HG02852 (cell line): ENCODE results near the gene TEX52.

Experiments
- ATAC-seq: cut with Tn5 transposase; IDR thresholded peaks from one replicate; pipeline ENCODE4 v1.9.1; 2021; ENCODE audit warnings: mild to moderate bottlenecking, moderate library complexity; ENCODE audit not compliant: unreplicated experiment

The TEX52 gene

GRCh38 chr12:2857021-2857431 is at the start of gene TEX52:
Gene TEX52 (minus strand): TSS chr12:2857039. CDS start chr12:2857026, 13 bp downstream.
- ATAC-seq, result no peak

GRCh38 chr12:2904260-2904659 is 47.4 kb upstream of the TEX52 start:
- no peak for ATAC-seq

- no peak for ATAC-seq
Measured at GRCh38 chr12:2902272-2902880, 45.5 kb upstream of the TEX52 start.

- no peak for ATAC-seq
Measured at GRCh38 chr12:2900642-2901041, 43.8 kb upstream of the TEX52 start.

GRCh38 chr12:2897418-2897817 is 40.6 kb upstream of the TEX52 start:
- no peak for ATAC-seq

- no peak for ATAC-seq
Measured at GRCh38 chr12:2895511-2895910, 38.7 kb upstream of the TEX52 start.

GRCh38 chr12:2895051-2895451 is 38.2 kb upstream of the TEX52 start:
- no peak for ATAC-seq

GRCh38 chr12:2893007-2893406 is 36.2 kb upstream of the TEX52 start:
- ATAC-seq, result no peak

- no peak for ATAC-seq
Measured at GRCh38 chr12:2892246-2892645, 35.4 kb upstream of the TEX52 start.

GRCh38 chr12:2891240-2892053 is 34.6 kb upstream of the TEX52 start:
- ATAC-seq, result no peak

GRCh38 chr12:2890388-2891239 is 33.8 kb upstream of the TEX52 start, which contains the start of gene TULP3:
Gene TULP3 (plus strand): TSS chr12:2890891. CDS start chr12:2890948, 57 bp downstream.
- ATAC-seq, result peak; percentile 99

- ATAC-seq, result no peak
Measured at GRCh38 chr12:2890001-2890387, 33.2 kb upstream of the TEX52 start.

- ATAC-seq, result no peak
Measured at GRCh38 chr12:2886768-2887450, 30.1 kb upstream of the TEX52 start.

GRCh38 chr12:2884810-2885209 is 28.0 kb upstream of the TEX52 start:
- ATAC-seq, result no peak

- no peak for ATAC-seq
Measured at GRCh38 chr12:2879853-2880252, 23.0 kb upstream of the TEX52 start.

GRCh38 chr12:2877953-2878732 is 21.3 kb upstream of the TEX52 start:
- ATAC-seq, result no peak

GRCh38 chr12:2877047-2877952 is 20.5 kb upstream of the TEX52 start, which contains the start of the genes FOXM1 and RHNO1:
Gene FOXM1 (minus strand): TSS chr12:2877174. CDS start chr12:2874478, 2,696 bp downstream.
Gene RHNO1 (plus strand): TSS chr12:2877223. CDS start chr12:2885367, 8,144 bp downstream.
- ATAC-seq, result peak; percentile 76

- peak; percentile 46 for ATAC-seq
Measured at GRCh38 chr12:2876431-2877046, 19.7 kb upstream of the TEX52 start.
